AG08395 (cell line): Measurements from ENCODE around the gene NAA35.
"Not testable (repeated sequence)": the region's sequence is repeated elsewhere in the genome, so short reads cannot be mapped to it uniquely, and the experiment has no call there.

ENCODE experiments used
- DNase-seq: peaks from one replicate; pipeline ENCODE4 v3.0.0; 2012; ENCODE audit warnings: mixed read lengths, low spot score

NAA35 gene

DNA sequence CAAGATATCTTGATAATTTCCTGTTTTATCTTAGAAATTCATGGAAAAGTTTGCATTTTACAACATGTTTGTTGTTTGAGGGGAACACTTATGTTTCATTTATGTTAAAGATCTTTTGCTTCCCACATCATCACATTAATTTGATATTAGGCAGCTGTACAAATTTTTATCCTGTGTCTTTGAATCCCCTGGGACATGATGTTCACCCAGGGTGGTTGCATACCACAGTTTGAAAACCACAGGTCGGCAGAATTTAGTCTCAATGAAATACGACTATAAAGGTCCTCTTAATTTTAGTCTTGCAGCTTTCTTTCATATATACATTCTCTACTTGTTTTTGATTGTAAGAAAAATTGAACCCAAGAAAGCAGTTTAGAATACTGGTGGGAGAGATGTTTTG lies 3.7 kb downstream of the NAA35 start:
- no peak for DNase-seq

DNA sequence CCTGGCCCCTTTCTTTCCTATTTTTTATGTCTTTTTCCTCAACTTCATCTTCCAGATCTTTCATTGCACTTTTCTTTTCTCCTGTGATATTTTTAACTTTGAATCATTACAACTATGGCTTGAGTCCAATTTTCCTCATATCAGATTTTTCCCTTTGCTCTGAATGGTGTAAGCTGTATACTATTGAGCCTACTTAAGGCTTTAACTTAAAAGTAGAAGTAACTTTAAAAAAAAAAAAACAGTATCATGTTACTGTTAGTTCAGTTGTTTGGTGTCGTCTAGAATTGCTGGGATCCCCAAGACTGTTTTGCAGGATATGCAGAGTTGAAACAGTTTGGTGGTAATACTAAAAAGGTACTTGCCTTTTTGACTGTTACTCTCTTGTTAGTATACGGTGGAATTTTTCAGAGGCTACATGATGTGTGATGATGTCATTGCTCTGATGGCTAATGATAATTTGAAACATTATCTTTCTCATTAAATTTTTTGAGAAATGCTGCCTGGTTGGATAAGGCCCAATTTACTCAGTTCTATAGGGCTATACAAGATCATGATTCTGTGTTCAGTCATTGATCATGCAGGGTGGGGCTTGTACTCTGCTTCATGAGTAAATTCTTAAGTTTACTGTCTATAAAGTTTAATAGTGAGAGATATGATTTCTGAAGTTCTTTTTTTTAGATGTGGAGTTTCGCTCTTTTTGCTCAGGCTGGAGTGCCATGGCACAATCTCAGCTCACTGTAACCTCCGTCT lies 8.8 kb downstream of the NAA35 start:
- DNase-seq = no peak

DNA sequence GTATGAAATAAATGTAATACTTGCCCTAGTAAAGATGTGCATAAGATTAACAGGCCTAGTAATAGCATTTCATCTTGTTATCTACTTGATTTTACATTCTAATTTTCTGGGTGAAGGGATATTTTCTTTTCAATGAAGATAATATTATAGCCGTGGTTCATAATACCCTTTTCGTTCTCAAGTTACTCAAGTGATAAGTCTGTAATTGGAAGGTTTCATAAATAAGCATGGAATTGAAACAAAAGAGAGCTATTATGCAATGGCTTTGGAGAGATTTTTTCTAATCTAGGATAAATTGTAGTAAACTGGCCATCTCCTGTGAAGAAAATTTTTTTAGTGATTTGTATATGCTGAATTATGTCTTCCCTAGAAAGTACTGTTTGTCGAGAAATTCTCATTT lies 19.0 kb downstream of the NAA35 start:
- no peak for DNase-seq

DNA sequence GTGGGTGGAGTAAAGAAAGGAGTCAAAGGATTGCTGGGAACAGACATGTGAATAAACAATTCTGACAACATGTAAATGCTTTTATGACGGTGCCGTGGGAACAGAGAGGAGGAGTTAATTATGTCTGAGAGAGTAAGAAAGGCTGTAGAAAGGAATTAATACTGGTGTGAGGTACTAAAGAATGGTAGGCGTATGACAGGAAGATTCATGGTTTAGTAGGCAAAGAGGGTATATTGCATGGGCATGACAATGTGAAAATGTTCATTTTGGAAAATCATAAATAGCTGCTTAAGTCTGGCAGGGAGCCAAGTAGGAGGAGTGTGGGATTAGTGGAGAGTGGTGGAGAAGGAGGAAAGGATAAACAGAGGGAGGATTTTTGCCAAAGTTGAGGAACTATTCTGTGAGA lies 19.7 kb downstream of the NAA35 start:
- no peak for DNase-seq

DNA sequence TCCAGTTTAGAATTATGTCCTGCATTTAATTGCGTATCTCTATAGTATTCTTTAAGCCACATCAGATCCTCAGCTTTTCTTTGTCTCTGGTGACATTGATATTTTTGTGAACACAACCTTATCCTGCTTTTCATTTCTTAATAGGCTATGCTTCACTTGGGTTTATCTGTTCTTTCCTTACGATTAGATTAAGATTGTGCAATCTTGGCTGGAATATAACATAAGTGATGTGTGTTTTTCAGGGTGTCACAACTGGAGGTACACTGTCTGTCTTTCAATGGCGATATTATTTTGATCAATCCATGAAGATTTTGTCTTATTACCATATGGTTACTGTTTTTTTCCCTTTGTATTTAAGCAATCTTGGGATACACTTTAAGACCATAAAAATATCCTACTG lies 23.6 kb downstream of the NAA35 start:
- DNase-seq = no peak

DNA sequence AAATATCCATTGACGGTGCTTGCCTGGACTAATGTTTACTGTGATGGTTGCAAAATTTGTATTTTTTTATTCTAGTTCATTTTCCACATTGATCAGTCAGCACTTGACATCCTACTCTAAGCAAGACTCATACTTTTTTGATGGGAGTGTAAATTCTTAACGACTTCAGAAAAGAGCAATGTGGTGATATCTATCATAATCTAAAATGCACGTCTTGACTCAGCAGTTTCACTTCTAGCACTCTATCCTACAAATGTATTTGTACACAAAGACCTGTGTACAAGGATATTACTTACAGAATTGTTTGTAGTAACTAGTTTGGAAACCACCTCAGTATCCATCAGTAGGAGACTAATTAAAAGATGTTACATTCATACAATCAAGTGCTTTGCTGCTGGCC lies 24.0 kb downstream of the NAA35 start:
- no peak for DNase-seq

DNA sequence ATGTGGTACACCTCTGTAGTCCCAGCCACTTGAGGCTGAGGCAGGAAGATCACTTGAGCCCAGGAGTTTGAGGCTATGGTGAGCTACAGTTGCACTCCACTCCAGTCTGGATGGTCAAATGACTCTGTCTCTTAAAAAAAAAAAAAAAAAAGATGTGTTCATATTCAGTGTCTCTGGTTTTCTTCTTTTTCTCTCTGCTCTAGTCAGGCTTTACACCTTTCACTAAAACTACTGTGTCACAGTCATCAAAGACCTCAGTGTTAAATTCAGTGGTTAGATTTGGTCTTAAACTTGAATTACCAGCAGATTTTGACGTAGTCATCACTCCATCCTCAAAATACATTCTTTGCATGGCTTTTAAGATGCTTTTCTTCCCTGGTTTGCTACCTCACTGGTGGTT lies 28.8 kb downstream of the NAA35 start:
- DNase-seq = no peak

DNA sequence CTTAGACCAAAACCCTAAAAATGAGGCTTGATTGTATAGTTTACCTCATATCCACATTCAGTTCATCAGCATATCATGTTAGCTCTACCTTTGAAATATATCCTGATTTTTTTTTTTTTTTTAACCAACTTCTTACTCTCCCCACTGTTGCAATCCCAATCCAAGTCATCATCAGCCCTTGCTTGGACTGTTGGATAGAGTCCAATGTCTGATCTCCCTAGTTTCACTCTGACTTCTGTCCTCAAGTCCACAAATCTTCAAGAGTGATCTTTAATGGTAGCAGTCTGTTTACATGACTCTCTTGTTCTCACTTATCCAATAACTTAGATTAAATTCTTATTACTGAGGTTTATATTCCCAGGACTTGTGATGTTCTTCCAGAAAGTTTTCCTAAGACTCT lies 30.8 kb downstream of the NAA35 start:
- no peak for DNase-seq

DNA sequence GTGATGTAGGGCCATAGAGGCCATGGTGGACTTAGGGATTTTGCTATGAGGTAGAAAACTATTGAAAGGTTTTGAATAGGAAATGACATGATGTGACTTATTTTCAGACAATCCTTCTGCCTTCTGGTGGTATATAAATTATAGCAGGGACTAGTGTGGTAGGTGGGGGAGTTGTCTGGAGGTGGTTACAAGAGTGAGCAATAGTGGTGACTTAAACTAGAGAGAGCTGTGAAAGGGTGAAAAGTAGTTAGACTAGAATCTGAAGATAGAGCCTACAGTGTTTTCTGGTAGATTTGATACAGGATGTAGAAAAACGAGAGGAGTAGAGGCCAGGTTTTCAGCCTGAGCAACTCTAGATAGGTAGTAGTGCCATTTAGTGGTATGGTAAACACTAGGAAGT lies 32.3 kb downstream of the NAA35 start:
- DNase-seq = no peak

DNA sequence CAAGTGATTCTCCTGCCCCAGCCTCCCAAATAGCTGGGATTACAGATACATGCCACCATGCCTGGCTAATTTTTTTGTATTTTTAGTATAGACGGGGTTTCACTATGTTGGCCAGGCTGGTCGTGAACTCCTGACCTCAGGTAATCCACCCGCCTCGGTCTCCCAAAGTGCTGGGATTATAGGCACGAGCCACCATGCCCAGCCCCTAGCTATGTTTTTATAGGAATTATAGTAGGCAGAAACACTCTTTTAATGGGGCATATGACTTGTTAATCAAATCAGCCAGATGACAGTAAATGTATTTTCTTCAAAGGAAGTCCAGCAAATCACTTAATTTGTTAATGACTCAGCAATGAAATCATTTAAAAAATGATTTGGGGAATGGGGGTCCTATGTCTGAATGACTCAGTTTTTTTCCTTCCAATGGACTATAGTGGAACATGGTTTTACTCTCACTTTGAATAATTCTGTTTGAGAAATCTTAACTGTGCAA lies 33.2 kb downstream of the NAA35 start:
- DNase-seq = not testable (repeated sequence)

DNA sequence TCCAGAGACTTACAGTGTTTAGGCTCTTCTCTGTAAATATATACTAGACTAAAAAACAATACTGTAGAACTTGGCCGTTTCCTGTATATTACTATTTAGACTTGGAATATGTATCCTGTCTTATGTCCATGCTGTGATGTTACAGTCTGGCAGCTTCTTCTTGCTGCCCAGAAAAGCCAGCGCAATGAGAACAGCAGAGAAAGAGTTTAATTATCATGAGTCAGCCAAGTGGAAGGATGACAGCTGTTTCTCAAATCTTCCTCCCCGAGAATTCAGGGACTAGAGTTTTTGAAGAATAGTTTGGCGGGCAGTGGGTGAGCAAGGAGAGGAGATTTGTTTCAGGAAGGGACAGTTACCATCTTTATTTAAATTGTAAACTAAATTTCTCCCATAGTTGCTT lies 37.5 kb downstream of the NAA35 start:
- DNase-seq = no peak

DNA sequence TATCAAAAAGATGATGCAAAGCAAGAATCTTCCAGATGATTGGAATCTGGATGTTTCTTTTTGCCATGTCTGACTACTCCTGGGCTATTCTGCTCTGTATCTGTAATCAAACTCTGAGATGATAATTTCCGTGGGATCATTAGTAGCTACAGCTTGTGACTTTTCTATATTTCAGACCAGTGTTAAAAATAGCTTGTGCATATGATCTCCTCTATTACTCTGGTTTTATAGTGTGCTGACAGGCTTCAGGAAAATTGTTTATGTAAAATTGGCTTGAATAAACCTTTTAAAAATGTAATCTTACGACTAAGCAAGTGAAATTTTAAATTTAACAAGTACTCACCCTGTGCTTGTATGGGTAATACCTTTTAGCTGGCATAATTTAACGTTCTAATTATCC lies 40.4 kb downstream of the NAA35 start:
- DNase-seq = no peak

DNA sequence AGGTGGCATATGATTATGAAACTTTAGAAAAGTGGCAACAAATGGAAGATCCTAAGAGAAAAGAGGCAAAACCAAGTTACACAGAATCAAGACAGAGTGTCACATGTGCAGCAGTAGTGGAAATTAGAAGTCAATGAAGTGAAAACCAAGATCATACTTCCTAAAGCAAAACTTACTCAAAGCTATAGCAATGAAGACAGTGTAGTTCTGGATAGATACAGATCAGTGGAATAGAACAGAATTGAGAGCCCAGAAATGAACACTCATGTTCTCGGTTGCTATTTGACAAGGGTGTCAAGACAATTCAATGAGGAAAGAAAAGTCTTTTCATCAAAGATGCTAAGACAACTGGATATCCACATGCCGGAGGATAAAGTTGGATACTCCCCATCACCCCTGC lies 43.5 kb downstream of the NAA35 start:
- DNase-seq = no peak

DNA sequence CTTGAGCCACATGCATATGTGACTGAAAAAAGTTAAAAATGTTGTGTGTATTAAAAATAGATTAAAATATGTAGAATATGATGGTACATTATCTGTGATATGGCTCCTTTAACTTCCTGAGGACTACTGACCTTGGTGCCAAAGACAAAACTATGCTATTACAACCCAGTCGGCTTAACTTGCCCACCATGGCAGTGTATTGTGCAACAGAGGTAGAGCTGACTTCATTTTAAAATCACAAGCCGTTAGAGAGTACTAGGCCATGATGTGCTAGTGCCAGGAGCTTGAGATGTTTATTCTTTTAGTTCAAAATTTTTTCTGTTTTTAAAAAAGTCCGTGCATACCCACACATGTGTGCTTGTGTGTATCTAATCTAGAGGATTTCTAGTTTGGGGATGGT lies 46.3 kb downstream of the NAA35 start:
- DNase-seq = no peak

DNA sequence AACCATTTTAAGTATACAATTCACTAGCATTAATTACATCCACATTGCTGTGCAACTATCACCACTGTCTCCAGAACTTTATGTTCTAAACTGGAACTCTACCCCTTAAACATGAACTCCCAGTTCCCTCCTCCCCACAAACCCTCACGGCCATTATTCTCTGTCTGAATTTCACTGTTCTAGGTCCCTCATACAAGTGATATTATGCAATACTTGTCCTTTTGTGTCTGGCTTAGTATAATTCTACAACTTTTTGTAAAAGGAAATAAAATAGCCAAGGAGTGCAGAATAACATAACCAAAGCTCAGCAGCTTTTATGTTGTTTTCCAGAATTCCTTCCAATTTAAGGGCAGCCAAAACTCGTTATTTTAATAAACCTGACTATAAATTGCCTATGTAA lies 53.2 kb downstream of the NAA35 start:
- DNase-seq = no peak

DNA sequence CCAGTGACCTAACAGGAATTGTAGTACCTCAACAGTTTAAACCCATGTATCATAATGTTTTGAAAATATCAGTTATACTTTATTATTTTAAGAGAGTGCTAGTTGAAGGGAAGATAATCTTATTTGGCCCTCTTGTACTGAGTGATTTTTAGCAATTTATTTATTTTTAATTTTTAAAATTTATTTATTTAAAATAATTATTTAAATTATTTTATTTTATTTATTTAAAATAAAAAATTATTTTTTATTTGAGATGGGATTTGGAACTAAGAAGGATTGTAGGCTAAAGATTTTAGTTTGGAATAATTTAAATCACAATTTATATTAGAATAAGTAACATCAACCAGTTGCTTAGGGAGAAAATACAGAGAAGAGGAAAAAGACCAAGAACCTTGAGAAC lies 54.2 kb downstream of the NAA35 start:
- no peak for DNase-seq

DNA sequence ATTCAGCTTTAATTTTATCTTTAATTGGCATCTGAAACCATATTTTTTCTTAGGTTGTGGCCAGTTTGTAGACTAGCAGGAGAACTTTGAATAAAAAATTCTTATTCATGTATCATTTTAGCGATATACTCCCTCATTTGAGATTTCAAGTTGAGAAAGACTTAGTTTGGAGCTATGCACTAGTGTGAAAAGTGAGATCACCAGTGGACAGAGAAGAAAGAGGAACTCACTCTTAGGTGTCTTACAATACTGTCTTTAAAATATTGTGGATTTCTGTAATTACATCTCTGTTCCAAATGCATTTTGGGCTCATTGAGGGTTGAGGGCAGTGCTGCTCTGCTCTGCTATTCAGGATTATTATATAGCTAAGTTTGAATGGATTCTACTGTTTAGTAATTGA lies 54.7 kb downstream of the NAA35 start:
- no peak for DNase-seq

DNA sequence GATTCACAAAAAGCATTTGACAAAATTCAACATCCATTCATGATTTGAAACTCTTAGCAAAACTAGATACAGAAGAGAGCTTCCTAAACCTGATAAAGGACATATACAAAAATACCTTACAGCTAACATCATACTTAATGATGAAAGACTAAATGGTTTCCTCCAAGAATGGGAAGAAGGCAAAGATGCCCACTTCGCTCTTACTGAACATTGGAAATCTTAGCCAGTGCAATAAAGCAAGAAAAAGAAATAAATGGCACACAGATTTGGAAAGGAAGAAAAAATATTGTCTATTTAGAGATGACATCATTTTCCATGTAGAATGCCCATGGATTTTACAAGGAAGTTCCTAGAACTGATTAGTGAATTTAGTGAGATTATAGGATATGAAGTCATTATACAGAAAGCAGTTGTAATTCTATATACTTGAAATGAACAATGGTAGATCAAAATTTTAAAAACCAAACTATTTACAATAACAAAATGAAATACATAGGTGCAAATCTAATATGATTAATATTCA lies 64.4 kb downstream of the NAA35 start:
- DNase-seq = no peak

DNA sequence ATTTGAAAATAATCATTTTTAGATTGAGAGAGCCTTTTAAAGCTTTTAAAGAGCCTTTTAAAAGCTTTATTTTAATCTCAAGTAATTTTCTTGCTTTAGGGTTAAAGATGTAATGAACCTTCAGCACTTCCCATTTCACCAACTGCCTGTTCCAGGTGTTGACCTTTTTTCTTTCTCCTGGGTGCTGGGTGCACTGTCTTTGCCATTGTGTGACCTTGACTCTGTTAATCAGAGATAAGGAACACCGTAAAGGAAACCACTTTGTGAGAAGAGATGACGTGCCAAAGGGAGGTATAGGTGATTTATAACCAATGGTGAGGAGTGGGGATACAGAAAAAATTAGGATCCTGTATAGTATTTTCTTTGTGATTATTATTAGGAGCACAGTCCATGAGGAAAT lies 68.2 kb downstream of the NAA35 start:
- no peak for DNase-seq

DNA sequence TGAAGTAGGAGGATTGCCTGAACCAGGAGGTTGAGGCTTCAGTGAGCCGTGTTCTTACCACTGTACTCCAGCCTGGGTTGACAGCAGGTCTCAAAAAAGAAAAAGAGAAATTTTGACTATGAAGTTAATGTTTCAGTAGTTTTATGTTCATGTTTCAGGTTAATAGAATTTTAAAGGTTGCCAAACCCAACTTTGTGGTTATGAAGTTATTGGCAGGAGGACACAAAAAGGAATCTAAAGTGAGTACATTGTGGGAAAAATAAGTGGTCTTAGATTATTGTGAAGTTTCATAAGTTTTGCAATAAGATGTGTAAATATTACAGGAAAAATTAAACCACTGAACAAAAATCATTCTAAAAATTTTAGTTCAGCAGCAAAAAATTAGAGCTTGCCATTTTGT lies 79.8 kb downstream of the NAA35 start:
- no peak for DNase-seq

DNA sequence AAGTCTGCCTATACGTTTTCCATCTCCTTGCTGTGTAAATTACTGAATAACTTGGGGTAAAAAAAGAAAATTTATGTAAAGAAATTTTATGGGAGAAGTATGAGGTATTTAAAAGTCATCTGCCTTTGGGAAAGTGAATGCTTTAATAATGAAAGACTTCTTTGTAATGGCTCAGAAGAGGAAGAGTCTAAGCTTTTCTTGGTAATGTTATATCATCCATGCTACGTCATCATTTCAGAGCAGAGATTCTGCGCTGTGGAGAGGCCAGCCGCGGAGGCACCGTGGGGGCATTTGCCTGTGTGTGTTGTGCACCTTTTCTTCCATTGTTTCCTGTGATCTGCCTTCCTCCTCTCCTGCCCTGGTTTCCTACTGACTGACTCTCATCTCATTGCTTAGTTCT lies 80.2 kb downstream of the NAA35 start:
- no peak for DNase-seq

DNA sequence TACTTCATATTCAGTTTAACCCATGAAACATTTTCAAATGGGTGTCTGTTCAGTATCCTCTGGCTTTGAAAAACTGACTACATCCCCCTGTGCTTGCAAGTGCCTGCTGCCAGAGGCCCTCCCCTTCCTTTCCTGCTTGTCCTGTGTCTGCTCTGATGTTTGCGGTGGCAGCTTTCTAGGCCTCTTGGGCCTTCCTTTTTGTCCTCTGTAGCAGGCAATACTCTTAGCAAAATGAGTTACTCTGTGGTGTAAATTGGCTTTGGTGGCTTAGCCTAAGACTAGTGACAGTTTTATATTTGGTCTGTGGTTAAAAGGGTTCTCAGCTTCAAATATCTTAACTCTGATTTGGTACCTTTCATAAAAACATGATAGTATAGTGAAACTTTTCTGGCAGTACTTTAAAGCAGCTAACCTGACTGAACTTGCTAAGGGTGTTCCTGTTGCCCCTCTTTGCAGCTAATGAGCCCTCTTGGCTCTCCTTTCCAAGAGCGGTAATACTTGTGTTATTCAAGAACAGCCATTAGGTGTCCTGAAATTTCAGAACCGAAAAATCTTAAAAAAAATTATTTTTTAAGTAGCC lies 81.8 kb downstream of the NAA35 start:
- no peak for DNase-seq

DNA sequence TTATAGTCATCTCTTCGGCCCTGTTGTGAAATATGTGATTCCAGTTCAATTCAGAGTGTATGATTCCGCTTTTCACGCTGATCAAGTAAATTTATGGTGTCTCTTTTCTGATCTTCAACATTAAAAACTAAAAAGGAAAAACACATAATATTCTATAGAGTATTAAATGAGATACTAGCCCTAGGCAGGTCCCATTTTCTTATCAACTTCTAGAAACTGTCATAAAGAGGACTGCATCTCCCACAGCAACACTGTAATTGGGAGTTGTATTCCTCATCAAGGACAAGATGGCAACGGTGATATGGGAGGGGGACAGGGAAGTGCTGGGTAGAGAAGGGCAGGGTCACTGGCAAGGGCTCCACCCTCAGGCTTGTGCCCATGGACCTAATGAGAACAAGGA lies 86.8 kb downstream of the NAA35 start:
- DNase-seq = no peak
